ENCODE data around the gene BDNF.
"Not testable (repeated sequence)": the region's sequence is repeated elsewhere in the genome, so short reads cannot be mapped to it uniquely, and the experiment has no call there.

BDNF gene

DNA sequence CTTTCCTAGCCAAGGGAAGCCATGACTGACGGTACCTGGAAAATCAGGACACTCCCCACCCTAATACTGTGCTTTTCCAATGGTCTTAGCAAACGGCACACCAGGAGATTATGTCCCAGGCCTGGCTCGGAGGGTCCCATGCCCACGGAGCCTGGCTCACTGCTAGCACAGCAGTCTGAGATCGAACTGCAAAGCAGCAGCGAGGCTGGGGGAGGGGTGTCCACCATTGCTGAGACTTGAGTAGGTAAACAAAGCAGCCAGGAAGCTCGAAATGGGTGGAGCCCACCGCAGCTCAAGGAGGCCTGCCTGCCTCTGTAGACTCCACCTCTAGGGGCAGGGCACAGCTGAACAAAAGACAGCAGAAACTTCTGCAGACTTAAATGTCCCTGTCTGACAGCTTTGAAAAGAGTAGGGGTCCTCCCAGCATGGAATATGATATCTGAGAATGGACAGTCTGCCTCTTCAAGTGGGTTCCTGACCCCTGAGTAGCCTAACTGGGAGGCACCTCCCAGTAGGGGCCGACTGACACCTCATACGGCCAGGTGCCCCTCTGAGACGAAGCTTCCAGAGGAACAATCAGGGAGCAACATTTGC is 34.6 kb downstream of the BDNF start:
- not testable (repeated sequence) for DNase-seq

DNA sequence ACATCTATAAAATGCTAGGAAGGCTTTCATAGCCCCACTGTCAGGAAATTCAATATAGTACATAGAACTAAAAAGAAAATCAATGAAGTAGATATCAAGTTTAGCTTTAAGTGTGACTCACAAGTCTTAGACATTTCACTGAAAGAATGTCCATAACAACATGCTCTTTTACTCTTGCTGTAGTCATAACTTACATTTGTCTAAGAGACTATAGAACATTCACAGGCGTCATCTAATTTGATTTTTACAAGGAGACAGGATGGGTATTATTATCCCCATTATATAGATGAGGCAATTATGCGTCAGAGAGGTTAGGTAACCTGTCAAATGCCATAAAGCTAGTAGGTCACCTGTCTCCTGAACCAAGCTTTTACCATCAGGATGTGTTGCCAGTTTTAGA is 36.9 kb downstream of the BDNF start:
- no peak for DNase-seq

DNA sequence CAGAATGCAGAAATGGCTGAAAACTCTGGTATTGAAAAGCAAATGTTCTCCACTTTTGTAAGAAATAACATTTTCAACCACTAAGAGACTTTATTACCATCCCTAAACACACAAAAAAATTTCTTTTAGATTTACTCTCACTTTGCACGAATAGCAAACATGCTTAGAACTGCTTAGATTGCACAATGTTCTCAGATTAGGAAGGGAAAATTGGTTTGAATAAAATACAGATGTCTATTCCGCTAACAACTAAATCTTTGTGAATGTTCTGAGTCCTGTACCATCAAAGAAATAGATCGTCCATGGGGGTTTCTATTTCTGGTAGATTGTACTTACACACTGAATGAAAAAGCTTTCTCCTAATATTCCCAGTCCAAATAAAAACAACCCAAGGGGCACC is 40.1 kb downstream of the BDNF start:
- no peak for DNase-seq

DNA sequence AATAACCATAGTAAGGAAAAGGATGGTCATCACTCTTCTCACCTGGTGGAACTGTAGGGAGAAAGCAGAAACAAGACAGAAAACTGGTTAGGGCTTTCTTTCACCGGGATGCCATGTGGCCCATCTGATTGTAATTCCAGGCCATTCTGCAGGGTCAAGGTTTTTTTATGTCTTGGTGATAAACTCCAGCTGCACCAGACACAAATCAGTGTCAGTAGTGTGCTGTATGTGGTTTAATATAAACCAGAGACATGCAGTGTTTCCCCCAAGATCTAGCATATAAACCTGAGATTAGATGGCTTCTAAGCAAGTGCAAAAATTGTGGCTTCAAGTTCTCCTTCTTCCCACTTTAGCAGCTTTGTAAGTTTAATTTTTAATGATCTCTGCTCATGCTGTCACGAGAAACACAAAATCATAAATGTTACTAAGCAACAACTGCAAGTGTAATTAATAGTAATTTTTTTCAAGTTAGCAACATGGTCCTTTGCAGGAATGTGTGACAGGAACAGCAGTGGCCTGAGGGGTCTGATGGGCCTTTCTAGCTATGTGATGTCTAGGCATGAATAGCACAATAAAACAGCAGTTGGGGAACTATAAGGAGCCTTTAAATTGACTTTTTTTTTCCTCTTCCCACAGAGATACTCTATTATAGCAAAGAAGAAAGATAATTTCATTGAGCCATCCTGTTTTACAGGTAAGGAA is 41.6 kb downstream of the BDNF start:
- no peak for DNase-seq

DNA sequence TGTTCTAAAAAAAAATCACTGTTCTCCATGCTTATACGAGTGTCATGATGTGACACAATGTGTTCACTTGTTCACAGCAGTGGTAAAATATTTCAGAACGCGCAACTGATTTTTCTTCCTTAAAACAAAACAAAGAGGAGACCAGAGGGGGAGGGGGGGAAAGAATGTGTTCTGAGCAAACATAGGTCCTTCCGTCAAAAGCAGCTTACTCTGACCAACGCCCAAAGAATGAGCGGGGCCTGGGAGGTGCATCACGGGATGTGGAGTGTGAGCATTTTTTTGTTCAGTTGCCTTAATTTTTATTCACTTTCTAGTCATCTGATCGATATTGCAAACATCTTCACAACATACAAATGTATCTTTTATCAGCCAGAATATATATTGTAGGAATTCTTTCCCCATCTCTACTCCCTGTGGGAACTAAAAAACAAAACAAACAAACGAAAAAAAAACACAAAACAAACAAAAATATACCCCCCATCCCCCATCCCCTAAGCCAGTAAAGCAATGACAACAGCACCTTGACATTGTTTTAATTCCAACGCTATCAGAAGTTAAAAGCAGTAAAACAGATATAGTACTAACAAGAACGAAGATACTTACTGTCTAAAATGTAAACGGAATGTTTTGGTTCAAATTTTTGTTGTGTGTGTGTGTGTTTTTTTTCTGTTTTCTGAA is 43.3 kb downstream of the BDNF start:
- DNase-seq: no peak

DNA sequence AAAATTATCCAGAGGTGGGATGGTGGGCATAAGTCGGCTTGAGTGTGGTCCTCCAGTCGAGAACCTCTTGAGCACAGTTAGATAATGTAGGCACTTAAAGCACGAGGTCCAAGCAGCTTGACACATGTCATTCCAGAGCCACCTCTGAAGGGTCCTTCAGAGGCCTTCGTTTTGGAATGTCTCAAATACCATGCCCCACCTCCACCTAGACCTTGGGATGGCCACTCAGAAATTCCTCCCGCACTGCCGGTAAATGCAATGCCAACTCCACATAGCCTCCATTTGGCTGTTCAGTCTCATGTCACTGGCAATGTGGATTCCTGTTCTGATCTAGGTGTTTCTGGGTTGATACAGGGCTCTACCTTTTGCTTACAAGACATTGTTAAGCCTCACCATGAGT is 43.9 kb downstream of the BDNF start:
- no peak for DNase-seq

DNA sequence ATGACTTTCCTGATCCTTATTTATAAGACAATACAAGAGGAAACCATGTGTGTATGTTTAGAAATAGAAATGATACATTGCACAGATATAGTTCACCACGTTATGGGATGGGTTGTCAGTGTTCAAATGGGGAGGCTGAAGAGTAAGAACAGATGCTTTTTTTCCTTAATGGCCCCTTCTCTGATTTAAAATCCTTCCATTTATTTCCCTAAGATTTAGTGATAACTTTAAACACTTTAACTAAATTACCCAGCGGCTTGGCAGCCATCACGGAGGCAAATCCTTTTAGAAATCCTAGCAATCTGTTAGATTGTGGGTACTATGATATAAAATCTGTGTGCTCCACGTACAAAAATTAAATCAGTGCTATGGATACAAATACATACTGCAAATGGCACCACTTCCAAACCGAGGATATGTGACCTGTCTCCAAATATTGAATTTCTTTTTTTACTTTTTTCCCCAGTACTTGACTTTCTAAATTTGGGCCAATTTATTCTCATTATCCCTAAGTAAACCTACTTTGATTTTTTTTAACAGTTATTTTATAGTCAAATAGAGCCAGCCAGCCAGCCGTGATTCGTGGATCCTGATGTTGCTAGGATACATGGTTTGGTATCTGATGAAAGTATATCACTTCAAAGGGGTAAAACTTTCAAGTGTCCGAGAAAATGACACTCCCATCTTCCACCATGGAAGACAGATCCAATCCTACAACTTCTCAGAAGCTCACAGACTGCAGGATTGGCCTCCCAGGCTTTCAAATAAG is 46.1 kb downstream of the BDNF start:
- no peak for DNase-seq

DNA sequence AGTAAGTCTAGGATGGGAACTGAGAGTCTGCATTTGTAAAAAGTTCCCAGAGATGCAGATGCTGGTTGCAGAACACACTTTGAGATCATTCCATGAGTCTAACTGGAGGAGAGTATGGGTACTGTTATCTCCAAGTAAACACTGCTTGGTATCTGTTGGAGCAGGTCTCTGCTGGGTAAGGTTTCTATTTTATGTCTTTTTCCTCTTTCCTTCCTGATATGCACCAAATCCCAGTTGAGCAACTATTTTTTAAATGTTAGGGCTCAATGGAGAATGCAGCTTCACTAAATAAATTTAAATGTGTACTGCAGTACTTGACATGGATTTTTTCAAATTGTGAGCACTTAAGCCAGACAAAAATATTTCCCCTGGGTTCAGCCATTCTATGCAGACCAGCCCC is 48.5 kb downstream of the BDNF start:
- DNase-seq: no peak

DNA sequence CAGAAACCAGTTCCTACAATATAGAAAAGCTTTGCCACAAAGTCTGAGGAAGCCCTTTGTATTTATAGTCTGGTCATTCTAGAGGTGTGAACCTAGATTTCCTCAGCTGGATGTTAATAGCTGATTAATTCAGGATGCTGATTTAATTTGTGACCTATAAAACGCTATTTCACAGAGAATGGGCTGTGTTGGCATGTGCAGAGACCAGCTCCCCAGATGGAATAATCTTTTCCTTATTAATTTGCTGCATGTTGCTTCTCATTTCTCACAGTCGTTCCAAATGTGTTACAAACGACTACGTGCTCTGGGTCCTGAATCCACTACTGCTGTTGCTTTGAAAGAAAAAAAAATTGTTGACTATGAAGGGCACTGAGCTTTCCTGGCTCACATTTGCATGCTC is 49.3 kb downstream of the BDNF start:
- no peak for DNase-seq

DNA sequence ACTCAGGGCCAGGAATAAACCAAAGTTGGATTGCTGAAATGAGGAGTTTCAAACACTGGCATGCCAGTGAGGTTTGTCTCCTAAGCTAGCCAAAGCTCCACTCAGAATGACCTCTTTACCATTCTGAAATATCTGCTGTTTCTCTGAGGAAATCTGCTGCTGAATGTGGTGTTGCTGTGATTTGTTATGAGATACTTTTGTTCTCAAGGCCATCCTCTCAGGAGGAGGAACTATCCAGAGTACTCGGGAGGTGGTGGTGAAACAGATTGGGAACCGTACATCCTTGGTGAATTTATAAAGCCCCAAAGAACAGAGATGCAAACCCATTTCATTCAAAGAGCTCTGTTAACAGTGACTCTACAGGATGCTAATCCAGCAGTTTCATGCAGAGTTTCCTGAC is 50.5 kb downstream of the BDNF start:
- no peak for DNase-seq

DNA sequence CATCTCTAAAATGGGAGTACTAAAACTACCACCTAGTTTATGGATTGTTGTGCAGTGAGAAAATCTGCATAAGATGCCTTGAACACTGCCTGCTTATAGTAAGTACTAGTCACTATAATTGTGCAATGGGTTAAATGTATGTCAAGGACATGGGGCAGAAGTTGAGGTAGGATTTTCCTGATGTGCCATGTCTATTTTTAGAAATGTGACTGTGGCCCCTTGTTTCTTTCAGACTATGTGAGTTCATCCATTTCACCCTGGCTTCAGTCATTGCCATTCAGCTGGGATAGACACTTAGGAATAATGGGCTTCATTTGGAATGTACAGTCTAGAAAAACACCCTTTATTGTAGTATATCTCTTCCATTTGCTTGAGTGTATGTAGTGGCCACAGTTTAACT is 51.4 kb downstream of the BDNF start:
- DNase-seq: no peak

DNA sequence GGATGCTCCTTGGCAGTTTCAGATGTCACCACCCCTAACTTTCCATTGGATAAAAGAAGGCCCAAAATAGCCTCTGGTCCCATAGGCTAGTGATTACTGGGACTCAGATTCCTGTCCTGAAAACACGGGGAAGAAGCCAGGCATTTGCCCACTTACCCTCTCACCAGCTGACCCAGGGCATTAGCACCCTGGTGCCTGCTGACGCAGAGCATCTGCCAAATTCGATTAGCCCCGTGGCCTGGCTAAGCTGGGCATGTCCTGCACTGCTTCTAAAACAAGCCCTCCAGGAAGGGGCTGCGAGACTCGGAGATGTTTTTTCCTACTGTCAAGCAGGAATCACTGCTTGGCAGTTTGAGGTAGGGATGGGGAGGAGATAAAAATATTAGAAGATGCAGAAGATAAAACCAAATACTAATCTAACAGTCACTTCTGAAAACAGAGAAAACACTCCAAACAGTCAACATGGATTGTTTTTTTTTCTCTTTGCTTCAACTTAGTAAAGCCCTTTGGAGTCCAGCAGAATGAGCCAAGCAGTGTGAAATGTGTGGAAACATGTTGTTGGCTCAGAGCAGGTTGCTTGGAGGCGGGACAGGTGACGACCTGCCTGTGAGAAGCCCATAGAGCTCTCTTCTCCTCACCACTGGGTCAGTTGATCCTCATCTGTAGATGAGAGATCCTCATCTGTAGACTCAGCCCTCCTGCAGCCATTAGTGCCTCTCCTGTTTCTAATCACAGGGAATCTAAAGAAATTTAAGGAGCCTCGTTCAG is 54.0 kb downstream of the BDNF start:
- DNase-seq: no peak

DNA sequence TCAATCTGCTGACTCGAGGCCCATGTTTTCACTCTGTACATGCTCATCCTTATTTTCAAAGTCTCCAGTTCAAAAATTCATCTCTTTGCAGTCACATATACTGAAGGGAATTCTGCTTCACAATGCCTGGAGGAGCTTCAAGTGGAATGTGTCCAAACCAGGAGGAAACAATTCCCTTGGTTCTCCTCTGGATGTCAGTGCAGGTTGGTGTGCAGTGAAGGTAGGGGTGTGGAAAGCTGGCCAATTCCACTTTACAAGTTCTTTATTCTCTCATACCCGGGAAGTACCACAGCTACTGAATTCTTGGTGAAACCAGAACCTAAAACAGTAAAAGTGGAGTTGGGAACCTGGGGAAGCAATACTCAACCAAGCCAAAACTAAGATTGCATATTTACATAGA is 57.3 kb downstream of the BDNF start:
- DNase-seq: no peak

DNA sequence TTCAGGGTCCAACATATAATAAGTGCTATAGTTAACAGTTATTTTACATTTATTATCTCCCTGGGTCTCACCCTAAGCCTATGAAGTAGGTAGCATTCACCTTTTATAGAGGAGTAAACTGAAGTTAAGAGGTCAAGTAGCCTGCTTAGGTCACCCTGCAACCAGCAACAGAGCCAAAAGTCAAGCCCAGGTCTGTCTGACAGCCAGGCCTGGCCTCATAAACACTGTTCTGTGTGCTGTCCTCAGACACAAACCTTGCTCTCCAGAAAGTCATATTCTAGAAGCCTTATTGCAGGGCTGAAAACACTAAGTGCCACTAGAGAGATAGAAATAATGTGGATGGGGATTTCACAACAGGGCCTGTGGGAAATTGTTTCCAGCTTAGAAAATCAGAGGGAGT is 59.3 kb downstream of the BDNF start:
- no peak for DNase-seq

DNA sequence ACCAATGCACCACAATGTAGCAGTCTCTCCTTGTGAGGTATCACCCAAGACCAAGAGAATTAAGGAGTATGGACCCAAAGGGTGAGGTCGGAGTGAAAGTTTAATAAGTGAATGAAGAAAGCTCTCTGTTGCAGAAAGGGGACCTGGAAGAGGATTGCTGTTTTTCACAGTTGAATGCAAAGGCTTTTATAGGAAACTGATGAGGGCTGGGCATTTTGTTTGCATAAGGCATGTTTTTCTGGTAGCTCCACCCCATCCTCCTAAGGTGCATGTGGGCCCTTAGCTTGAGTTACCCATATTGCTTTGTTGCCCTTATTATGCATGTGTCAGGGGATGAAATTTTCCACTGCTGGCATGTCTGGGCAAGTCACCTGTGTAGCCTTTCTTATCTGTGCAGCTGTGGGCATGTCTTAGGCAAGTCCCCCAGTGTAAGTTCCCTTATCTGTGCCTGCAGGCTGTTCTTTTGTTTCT is 64.7 kb downstream of the BDNF start:
- no peak for DNase-seq

DNA sequence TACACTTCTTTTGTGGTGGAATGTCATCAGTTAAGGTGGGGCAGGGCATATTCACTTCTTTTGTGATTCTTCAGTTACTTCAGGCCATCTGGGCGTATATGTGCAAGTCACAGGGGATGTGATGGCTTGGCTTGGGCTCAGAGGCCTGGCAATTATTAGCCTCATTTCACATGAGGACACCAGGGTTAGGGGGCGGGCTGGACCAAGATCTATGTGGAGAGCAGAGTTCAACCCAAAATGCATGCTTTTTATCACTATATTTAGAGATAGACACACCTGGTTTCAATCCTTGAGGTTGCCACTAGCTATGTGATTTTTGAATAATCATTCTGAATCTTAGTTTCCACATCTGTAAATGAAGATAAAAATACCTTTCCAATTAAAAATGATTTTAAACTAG is 65.5 kb downstream of the BDNF start:
- not testable (repeated sequence) for DNase-seq

DNA sequence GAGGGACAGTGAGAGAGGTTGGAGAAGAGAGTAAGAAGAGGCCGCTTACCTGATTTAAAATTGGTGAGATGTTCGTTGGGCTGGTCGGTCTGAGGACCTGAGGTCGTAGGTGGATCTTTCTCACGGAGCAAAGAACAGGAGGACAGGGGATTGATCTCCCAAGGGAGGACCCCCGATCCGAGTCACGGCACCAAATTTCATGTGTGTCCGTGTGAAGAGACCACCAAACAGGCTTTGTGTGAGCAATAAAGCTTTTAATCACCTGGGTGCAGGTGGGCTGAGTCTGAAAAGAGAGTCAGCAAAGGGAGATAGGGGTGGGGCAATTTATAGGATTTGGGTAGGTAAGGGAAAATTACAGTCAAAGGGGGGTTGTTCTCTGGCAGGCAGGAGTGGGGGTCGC is 66.0 kb downstream of the BDNF start:
- DNase-seq: not testable (repeated sequence)

DNA sequence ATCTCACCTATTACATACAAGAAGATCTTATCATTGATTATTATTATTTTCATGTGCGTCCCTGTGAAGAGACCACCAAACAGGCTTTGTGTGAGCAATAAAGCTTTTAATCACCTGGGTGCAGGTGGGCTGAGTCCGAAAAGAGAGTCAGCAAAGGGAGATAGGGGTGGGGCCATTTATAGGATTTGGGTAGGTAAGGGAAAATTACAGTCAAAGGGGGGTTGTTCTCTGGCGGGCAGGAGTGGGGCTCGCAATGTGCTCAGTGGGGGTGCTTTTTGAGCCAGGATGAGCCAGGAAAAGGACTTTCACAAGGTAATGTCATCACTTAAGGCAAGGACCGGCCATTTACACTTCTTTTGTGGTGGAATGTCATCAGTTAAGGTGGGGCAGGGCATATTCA is 71.2 kb downstream of the BDNF start:
- DNase-seq: not testable (repeated sequence)

DNA sequence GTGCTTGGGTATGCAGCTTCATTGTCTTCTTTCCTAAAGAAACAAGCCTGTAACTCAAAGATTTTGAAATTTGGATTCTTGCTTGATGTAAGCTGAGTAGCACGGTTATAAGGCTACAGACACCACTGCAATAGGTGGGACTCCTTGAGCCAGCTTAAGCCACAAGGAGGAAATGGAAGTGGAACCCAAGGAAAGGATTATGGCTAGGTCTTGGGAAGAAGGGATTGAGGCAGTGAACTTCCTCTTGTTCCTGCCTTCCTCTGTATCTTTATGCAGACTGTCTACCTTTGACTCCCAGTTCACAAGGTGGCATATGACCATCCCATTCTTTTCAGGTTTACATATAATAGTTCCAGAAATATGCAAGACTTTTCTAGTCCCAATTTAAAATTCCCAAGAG is 72.3 kb downstream of the BDNF start:
- DNase-seq: no peak

DNA sequence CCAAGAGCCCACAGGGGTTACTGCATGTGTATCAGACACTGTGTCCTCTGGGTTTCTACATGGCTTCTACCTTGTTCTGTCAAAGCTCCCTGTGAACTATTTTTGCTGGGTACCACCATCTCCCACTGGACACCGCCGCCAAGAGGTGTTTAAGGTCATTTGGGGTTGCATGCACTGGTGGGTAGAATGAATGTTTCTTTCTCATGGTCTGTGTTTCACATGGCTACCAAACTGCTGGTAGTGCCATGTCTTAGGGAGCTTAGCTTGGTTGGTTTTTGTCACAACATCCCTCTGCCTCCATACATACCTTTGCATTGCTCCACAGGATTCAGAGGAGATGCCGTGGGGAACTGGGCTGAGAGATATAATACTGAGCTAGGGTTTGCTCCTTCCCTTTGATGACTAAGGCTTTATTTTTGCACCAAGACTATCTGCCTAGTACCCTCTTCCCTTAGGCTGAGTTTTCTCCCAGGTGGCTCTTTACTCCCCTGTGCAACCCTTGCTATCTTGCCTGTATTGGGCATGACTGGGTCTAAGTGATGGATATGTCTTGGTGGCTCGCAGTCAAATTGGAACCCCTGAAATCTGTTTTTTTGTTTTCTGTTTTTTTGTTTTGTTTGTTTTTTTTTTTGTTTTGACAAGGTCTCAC is 73.2 kb downstream of the BDNF start:
- DNase-seq: no peak

DNA sequence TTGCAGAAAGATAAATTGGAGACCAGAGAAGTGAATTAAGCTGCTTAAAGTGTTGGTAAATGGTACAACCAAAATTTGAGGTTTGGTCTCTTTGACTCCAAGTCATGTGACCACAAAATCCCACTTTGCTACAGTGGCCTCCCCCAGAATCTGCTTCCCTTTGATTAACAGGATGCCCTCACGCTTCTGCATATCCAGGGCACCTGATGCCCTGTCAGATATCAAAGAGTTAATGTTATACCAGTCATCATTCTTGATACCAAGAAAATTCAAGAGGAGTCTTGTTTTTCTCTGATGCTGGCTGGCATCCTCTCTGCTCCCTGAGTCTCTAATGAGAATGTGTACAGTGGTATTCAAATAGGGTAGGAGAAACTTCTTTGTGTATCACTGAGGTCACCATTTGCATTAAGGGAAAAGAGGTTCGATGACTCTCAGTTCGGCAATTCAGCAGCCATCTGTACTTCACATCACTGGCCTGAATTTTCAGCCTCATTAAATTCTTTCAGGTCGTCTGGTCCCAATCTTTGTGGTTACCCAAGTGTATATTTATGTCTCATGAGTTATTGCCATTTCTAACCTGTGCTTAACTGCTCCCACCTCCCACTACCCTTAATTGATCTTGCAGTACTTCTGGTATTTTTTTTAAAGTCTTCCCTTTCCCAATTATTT is 73.9 kb downstream of the BDNF start:
- DNase-seq: no peak
